ENCODE measurements around the gene TBC1D2B.

Gene TBC1D2B

GRCh38 chr15:78044407-78045155, 32.9 kb downstream of the TBC1D2B start (continued):
- TF ChIP-seq ZNF629 (tag by site-specific recombination; IDR thresholded peaks at IDR 0.05) (peak; percentile 80), OSR2 (tag by site-specific recombination; IDR thresholded peaks at IDR 0.05) (no peak), ZNF670 (tag by site-specific recombination; IDR thresholded peaks at IDR 0.05; ENCODE audit: low read depth) (no peak), ZNF366 (tag by site-specific recombination; conservative IDR thresholded peaks at IDR 0.05) (peak; percentile 44; the same call in 1 of the 2 replicates), PRDM1 (tag by site-specific recombination; IDR thresholded peaks at IDR 0.05) (0 out of 2 replicates have a peak, but pooled peaks have one; percentile 6)

- ChIA-PET CTCF (interaction anchor here (0.6 to 1.8 kb wide), 4 partner anchors 14 to 154 kb away, joined by 3 to 7 read pairs (median 4); no protein-coding TSS in a partner anchor), POLR2A (no interaction called here)
- no peak overlapping the region for H3K27ac ChIP-seq (ENCODE audit: extremely low read depth, low read depth, low read length)
- TF ChIP-seq ZNF223 (tag by site-specific recombination; IDR thresholded peaks at IDR 0.05) (no peak), ZNF324 (tag by site-specific recombination; IDR thresholded peaks at IDR 0.05) (no peak), REST (tag by site-specific recombination; IDR thresholded peaks at IDR 0.05) (no peak), ZNF792 (tag by site-specific recombination; IDR thresholded peaks at IDR 0.05) (no peak), ZNF660 (tag by site-specific recombination; IDR thresholded peaks at IDR 0.05) (no peak), ZNF202 (tag by site-specific recombination; IDR thresholded peaks at IDR 0.05; ENCODE audit: borderline replicate concordance) (no peak), FEZF1 (tag by site-specific recombination; IDR thresholded peaks at IDR 0.05) (no peak), KLF17 (tag by site-specific recombination; IDR thresholded peaks at IDR 0.05) (no peak), KLF9 (tag by site-specific recombination; IDR thresholded peaks at IDR 0.05; ENCODE audit: low read depth) (no peak), TSHZ1 (tag by site-specific recombination; IDR thresholded peaks at IDR 0.05; ENCODE audit: borderline replicate concordance) (no peak), PBX3 (CRISPR knock-in tag; IDR thresholded peaks at IDR 0.05) (no peak), ZNF664 (tag by site-specific recombination; IDR thresholded peaks at IDR 0.05) (no peak), ZSCAN30 (tag by site-specific recombination; IDR thresholded peaks at IDR 0.05) (no peak), ZNF292 (tag by site-specific recombination; IDR thresholded peaks at IDR 0.05; ENCODE audit: borderline replicate concordance, low read depth) (no peak), ZNF677 (tag by site-specific recombination; IDR thresholded peaks at IDR 0.05) (no peak), ZXDB (tag by site-specific recombination; IDR thresholded peaks at IDR 0.05) (no peak), ZNF426 (tag by site-specific recombination; IDR thresholded peaks at IDR 0.05) (no peak)
- peaks cover 8 to 40% of the 10 kb centered on the region in 2 experiments; a peak in 2 of 3 replicates for H3K36me3 ChIP-seq (ENCODE audit: control insufficient read depth in 2 of 2, insufficient read depth in 1 of 2, low read length in 2 of 2)
- peaks cover 10% of the 10 kb centered on the region for H3K4me1 ChIP-seq (ENCODE audit: control insufficient read depth, insufficient read depth, low read length)
- no peaks in the 10 kb centered on the region for H3K9me3 ChIP-seq (ENCODE audit: control insufficient read depth, insufficient read depth, low read depth, low read length)
- H3K4me3 ChIP-seq (ENCODE audit: low read depth, low read length), result no peak overlapping the region
Measured at GRCh38 chr15:78041946-78042345, 35.6 kb downstream of the TBC1D2B start.

Data from HEK293 (cell line).